Activated T-cell treated with anti-CD3 and anti-CD28 coated beads, Interleukin-2, amount 50 U/mL, for 72 hours (primary cell): ENCODE results near the gene FYN. TPM values are rescaled to one million over a fixed set of nuclear protein-coding genes. Genes with fewer than 3 reads are reported as not detected.

Experiments
- ATAC-seq, 2 donors: fragments of 150-1000 bp; cut with Tn5 transposase; replicated peaks in 1 of 2; 2 replicates each; pipeline ENCODE4 v1.10.0; 2021; ENCODE audit warnings: moderate library complexity in 2 of 2, mild to moderate bottlenecking in 1 of 2
- DNase-seq, 2 donors: peaks; one replicate each; pipeline ENCODE4 v3.0.0; 2021 to 2022; ENCODE audit warnings: mixed read lengths in 1 of 2
- H3K27ac Mint-ChIP-seq: one replicate; pipeline ENCODE4 v1.8.0; 2022; ENCODE audit warnings: mild to moderate bottlenecking, moderate library complexity, mixed read lengths
- H3K27me3 Mint-ChIP-seq: one replicate; pipeline ENCODE4 v1.8.0; 2022; ENCODE audit warnings: low read depth, mixed read lengths
- H3K36me3 Mint-ChIP-seq, 2 donors: one replicate each; pipeline ENCODE4 v1.8.0; 2022; ENCODE audit warnings: mixed read lengths in 2 of 2, mild to moderate bottlenecking in 1 of 2; ENCODE audit not compliant: insufficient read depth in 2 of 2
- H3K4me1 Mint-ChIP-seq: one replicate; pipeline ENCODE4 v1.8.0; 2022; ENCODE audit warnings: low read depth, mixed read lengths
- H3K4me3 Mint-ChIP-seq, 2 donors: one replicate each; pipeline ENCODE4 v1.8.0; 2022; ENCODE audit warnings: mild to moderate bottlenecking in 2 of 2, mixed read lengths in 2 of 2, moderate library complexity in 2 of 2
- H3K9me3 Mint-ChIP-seq, 2 donors: one replicate each; pipeline ENCODE4 v1.8.0; 2022; ENCODE audit warnings: mixed read lengths in 2 of 2
- total RNA-seq, 2 donors: library from RNA; stranded (reverse); gene quantifications; one replicate each; pipeline ENCODE4 v1.2.3, GENCODE V29; 2022

The FYN gene
- total RNA-seq, 2 donors from 2014 or later = 504 to 505 TPM

DNA sequence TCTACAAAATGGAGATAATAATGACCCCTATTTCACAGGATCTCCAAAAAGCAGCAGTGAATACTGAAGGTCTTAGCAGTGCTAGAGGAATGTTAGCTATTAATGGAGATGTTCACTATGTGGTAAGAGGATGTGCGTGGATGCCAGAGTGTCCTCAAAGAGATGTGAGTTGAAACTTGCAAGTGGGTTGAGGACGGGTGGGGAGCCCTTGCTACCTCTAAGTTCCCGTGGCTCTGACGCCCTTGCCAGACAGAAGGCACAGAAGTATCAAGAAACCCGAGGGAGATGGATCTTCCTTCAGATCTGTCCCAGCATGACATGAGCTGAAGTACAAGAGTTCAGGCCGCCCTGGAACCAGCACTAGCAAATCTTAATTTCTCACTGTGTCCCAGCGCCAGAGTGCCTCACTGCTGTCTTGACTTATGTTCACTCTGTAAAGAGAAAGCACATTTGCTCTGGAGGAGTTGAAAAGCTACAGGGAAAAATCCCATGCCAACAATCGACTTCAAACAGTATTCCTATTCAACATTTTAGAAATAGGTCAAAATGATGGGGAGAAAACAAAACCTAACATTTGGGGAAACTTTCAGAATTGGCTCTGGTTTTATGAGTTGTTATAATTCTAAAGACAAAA is 59.5 kb downstream of the FYN start:
- no peaks in the 10 kb centered on the region for H3K9me3 Mint-ChIP-seq
- H3K27ac Mint-ChIP-seq = peak overlapping the region; percentile 99
- ATAC-seq (peak in 1 of 2 donors; percentile 4), DNase-seq (no peak)
- peak overlapping the region; percentile 54 to 65 for H3K4me3 Mint-ChIP-seq
- H3K27me3 Mint-ChIP-seq = no peaks in the 10 kb centered on the region
- peaks cover 5 to 29% of the 10 kb centered on the region in 2 donors for H3K36me3 Mint-ChIP-seq
- H3K4me1 Mint-ChIP-seq = peaks cover 92% of the 10 kb centered on the region

DNA sequence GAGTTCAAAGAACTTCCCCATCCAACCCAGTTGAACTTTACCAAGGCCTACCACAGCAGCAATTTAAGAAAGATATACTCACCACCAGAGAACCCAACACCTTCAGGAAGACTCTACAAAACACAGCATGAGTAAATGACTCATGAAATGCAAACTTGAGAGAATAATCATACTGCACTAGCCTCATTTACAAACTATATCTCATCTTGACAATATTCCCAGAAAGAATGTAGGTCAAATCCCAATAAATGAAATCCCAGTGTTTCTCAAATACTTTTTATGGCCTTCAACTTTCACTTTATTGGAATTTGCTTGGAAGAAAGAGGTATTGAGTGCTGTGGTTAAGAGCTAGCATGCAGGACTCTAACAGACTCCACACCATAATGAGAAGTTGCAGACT is 60.0 kb downstream of the FYN start:
- H3K27me3 Mint-ChIP-seq = no peaks in the 10 kb centered on the region
- DNase-seq = no peak
- peak overlapping the region; percentile 54 to 65 for H3K4me3 Mint-ChIP-seq
- H3K36me3 Mint-ChIP-seq = peaks cover 4 to 28% of the 10 kb centered on the region in 2 donors
- ATAC-seq = peak; percentile 72 to 74
- no peaks in the 10 kb centered on the region for H3K9me3 Mint-ChIP-seq
- peak overlapping the region; percentile 99 for H3K27ac Mint-ChIP-seq
- H3K4me1 Mint-ChIP-seq = peaks cover 92% of the 10 kb centered on the region

DNA sequence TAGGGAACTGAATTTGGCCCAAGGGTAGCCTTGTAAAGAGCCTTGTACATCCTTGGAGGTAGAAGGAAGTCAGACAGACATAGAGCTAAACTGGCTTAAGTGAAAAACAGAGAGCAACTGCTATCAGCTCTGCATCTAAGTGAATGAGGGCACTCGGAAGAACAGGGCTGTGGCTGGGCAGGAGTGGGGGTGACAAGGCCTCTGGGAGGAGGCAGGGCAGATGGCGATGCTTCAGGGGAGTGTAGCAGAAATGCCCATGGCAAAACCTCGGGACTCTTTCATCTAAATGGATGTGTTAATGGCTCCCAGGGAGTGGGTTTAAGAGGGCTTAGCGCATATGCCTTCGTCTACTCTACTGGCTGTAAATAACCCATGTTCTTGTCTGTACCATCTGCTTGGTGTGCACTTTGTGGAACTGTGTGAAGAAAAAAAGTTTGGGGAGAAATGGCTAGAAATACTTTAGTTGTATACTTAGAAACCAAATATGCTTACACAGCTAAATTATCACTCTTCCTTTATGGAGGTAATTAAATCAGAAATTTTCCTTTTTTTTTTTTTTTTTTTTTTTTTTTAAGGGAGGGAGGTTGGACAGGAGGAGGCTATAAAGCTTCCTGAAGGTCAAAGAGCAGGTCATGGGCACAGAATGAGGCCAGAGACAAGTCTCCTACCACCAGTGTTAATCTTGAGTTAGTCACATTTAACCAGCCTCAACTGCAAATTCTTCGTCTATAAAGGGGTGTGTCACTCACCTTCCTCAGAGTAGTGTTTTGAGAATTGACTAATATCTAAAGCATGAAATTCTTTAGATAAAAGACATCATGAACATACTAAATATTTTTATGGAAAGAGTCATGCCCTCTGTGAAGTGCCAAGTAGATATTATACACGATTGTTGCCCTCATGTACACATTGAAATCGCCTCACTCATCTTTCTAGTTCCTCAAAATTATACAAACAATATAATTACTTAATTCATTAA is 60.9 kb downstream of the FYN start:
- ATAC-seq = peak; percentile 41 to 56
- Mint-ChIP-seq H3K4me1 (peaks cover 92% of the 10 kb centered on the region), H3K27ac (peak overlapping the region; percentile 99), H3K4me3 (peak overlapping the region; percentile 83 to 97), H3K36me3 (peaks cover 4 to 26% of the 10 kb centered on the region in 2 donors), H3K27me3 (no peaks in the 10 kb centered on the region), H3K9me3 (no peaks in the 10 kb centered on the region)
- no peak for DNase-seq

DNA sequence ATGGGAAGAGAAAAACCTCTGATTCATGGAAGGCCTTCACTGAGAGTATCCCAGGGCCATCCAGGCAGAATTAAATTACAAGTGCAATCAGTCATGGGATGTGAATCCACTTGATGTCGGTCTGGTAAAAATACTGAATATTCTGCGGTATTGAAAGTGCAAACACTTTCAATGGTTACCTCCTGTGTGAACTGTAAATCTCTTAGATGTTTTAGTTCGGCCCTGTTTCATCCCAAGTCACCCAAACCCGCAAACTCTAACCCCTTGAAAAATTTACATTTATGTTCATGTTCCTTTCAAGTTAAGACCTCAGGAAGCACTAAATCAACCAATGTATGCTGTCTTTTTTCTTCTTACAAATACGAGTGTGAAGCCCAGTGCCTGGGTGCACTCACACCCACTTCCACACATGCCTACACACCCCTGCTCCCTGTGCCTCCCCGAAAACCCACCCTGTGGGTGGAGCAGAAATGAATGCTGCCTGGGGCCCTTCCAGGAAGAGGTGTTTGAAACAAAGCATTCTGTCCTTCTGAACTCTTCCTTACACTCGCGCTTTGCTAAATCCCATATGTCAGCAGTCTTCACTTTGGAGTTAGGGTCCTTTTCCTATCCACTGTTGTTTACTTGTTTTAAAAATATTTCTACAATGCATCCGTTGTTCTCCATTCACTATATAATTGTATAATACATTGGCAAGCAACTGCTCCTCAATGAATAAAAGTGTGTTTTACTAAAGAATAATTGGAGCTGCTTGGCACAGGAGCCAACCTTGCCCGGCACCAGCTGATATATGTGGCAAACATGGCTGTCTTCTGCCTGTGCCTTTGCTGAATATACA is 62.7 kb downstream of the FYN start:
- peak overlapping the region; percentile 99 for H3K27ac Mint-ChIP-seq
- DNase-seq = peak in 1 of 2 donors; percentile 45
- peak in 1 of 2 donors; percentile 17 for ATAC-seq
- H3K36me3 Mint-ChIP-seq = peaks cover 4 to 28% of the 10 kb centered on the region in 2 donors
- H3K9me3 Mint-ChIP-seq = no peaks in the 10 kb centered on the region
- H3K4me1 Mint-ChIP-seq = peaks cover 97% of the 10 kb centered on the region
- H3K4me3 Mint-ChIP-seq = peak overlapping the region; percentile 83 to 97
- H3K27me3 Mint-ChIP-seq = no peaks in the 10 kb centered on the region

DNA sequence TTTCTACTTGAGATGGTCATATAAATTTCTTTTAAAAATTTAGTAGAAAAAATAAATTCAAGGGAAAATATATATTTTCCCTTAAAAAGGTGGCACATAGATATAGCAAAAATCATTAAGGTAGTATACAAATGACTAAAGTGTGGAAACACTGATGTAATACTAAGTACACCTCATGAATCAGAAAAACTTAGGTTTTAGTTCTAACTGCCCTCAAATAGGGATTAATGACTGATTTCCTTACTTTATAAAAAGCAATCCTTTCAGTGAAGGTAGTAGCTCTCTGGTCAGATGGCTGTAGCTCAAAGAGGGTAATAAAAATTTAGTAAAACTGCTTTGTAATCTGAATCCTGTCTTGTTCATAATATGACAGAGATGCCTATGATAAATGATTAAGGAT is 63.5 kb downstream of the FYN start:
- Mint-ChIP-seq H3K27ac (peak overlapping the region; percentile 99), H3K36me3 (peaks cover 5 to 29% of the 10 kb centered on the region in 2 donors), H3K4me3 (peak overlapping the region; percentile 83 to 97), H3K9me3 (no peaks in the 10 kb centered on the region), H3K27me3 (no peaks in the 10 kb centered on the region), H3K4me1 (peaks cover 97% of the 10 kb centered on the region)
- peak in 1 of 2 donors; percentile 15 for ATAC-seq
- DNase-seq = no peak

DNA sequence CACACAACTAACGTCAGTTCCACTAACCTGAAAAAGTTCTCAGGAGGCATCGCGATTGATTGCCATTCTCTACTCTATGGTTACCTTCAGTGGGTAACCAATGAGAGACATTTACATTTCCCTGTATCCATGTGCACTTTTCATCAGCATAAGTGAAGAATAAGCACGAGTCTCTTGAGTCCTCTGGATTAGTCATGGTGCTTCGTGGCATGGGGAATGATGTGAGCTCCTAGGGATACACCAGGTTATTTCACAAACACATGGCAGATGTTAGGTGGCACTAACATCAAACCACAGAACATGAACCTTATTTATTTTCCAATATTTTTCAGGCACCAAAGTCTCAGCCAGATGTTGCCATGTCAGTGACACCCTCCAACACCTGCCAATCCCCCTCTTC is 64.0 kb downstream of the FYN start:
- peak overlapping the region in 1 of 2 donors; percentile 6 for H3K4me3 Mint-ChIP-seq

DNA sequence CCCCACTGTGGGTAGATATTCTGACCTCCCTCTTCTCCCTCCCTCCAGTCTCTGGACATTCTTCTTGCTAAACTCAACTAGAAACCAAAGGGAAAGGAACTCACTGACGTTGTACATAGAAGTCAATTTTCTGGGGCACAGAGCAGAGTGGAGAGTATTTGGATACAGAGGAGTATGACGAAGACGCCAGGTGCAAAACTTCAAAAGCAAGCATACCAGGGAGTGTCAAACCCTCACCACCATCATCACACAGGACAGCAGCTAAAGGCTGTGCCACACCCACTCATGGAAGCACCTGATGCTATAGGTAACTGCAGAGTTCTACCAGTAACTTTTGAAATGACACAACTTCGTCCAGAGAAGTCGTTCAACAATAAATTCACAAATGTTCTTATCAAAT is 64.8 kb downstream of the FYN start:
- DNase-seq = no peak
- H3K36me3 Mint-ChIP-seq = peaks cover 5 to 25% of the 10 kb centered on the region in 2 donors
- no peak for ATAC-seq
- H3K27ac Mint-ChIP-seq = no peak overlapping the region
- no peaks in the 10 kb centered on the region for H3K9me3 Mint-ChIP-seq
- no peaks in the 10 kb centered on the region for H3K27me3 Mint-ChIP-seq
- H3K4me1 Mint-ChIP-seq = peaks cover 100% of the 10 kb centered on the region
- H3K4me3 Mint-ChIP-seq = peak overlapping the region; percentile 24 to 80

More for the DNA sequence above, 64.0 kb downstream of the FYN start:
- Mint-ChIP-seq H3K4me1 (peaks cover 100% of the 10 kb centered on the region), H3K9me3 (no peaks in the 10 kb centered on the region), H3K27ac (peak overlapping the region; percentile 59), H3K27me3 (no peaks in the 10 kb centered on the region), H3K36me3 (peaks cover 5 to 29% of the 10 kb centered on the region in 2 donors)
- DNase-seq = no peak
- no peak for ATAC-seq

DNA sequence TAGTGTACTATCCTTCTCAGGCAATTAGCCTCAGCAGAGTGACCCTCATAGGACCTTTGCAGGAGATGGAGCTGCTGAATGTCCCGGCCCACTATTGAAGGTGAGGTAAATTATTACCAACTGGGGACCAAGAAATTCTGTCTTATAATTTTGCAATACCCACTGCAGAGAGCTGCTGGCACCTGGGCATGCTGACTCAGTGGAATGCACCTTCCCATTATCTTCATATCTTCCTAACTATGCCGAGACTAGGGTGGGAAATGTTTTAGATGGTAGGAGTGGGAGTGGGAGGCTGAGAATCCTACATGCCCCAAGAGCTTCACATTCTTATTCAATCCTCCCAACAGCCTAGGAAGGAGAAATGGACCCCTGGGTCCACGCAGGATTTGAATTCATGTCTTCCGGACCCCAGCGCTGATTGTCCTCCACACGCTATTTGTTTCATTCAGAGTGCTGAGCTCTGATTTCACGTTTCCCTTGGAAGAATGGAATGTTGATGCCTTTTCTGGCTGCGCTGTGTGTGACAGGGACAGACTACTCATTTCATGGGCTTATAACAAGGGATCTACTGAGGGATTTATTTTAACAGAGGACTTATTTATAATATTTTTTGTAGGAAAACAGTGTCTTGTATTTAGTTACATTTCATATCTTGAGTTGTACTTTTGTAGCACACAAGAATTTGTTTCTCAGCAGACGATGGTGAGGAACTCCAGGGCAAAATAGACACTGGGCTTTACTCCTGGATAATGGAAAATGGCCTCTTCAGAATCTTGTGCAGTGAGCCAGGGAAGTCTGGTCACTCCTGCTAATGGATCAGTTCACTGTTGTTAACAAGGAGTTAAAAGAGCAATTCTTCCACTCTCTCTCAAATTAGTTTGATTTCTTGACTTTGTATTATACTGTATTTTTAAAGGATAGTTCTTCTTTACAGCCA is 66.4 kb downstream of the FYN start:
- Mint-ChIP-seq H3K4me1 (peaks cover 100% of the 10 kb centered on the region), H3K27ac (peak overlapping the region; percentile 83), H3K36me3 (peaks cover 2 to 27% of the 10 kb centered on the region in 2 donors), H3K4me3 (peak overlapping the region; percentile 63 to 80), H3K27me3 (no peaks in the 10 kb centered on the region), H3K9me3 (no peaks in the 10 kb centered on the region)
- no peak for DNase-seq
- no peak for ATAC-seq

DNA sequence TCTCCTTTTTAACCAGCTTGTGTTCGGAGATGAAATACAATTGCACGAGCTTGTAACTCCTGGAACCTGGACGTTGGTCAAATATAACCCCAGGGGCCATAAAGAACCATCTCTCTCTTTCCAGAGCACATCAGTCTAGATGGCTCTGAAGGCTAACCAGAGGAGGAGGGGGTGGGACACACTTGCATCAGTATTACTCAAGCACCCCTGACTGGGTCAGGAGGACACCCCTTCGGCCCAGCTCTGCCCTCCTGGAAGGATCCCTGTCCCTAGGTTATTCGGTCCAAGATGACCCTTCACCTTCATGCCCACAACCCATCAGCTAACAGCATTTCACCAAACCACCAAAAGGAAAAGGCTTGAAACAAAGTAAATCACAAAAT is 67.1 kb downstream of the FYN start:
- DNase-seq = no peak
- Mint-ChIP-seq H3K9me3 (no peaks in the 10 kb centered on the region), H3K4me1 (peaks cover 100% of the 10 kb centered on the region), H3K27ac (peak overlapping the region; percentile 83), H3K27me3 (no peaks in the 10 kb centered on the region), H3K36me3 (peaks cover 4 to 26% of the 10 kb centered on the region in 2 donors), H3K4me3 (peak overlapping the region; percentile 63 to 80)
- peak; percentile 5 to 9 for ATAC-seq

DNA sequence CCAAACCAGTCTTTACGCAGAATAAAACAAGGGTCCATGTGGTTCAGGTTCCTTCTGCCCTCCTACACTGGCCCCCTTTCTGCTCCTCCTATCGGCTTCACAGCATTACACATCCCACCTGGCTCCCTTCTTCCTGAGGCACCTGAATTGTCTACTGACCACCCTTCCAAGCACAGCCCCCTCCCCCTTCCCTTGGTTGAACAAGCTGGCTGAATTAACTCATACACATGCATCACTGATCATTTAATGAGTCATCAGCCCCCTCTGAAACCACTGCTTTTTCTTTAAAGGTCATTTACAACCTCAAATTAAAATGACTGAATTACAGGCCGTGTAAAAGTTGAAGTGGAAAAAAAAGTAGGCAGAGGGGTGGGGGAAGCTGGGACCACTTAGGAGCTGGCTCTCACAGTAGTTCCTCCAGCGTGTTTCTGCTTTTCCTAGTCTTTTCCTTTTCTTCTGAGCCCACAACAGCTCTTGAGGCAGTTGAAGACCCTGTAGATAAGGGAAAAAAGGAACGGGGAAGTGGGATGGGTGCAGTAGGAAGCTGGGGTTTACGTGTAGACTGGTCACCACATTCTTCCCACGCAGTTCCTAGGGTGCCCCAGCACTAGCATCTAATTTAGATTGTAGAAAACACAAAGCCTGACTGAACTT is 67.6 kb downstream of the FYN start:
- H3K27ac Mint-ChIP-seq = peak overlapping the region; percentile 83
- ATAC-seq (peak; percentile 51 to 55), DNase-seq (peak; percentile 80 to 85)
- peaks cover 4 to 27% of the 10 kb centered on the region in 2 donors for H3K36me3 Mint-ChIP-seq
- H3K4me3 Mint-ChIP-seq = peak overlapping the region; percentile 63 to 80
- no peaks in the 10 kb centered on the region for H3K27me3 Mint-ChIP-seq
- H3K4me1 Mint-ChIP-seq = peaks cover 100% of the 10 kb centered on the region
- no peaks in the 10 kb centered on the region for H3K9me3 Mint-ChIP-seq

DNA sequence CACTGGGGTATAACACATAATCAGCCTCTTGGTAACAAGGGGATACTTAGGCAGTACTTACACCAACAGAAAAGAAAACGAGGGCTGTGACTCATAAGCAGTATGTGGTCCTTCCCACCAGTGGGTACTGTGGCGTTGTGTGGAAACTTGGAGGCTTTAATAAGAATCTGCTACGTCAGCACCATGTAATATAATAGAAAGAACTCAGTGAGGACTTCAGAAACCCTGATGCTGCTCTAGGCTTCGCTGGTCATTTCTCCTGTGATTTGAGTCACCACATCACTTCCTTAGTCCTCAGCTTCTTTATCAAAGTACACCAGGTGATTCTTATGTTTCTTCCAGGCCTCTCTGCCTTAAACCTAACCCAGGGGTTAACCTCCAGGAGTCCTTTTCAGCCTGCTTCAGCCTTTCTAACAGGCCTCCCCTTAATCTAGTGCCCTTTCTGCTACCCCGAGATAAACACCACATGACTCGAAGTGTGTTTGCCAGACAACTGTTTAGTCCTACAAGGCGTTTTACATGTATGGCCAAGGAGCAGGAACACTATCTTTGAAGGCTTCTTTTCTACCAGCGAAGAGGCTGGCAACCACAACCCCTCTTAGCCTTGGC is 68.5 kb downstream of the FYN start:
- no peaks in the 10 kb centered on the region for H3K9me3 Mint-ChIP-seq
- DNase-seq (peak; percentile 79 to 85), ATAC-seq (peak; percentile 74 to 77)
- no peaks in the 10 kb centered on the region for H3K27me3 Mint-ChIP-seq
- peaks cover 100% of the 10 kb centered on the region for H3K4me1 Mint-ChIP-seq
- H3K27ac Mint-ChIP-seq = peak overlapping the region; percentile 83
- peak overlapping the region; percentile 63 to 80 for H3K4me3 Mint-ChIP-seq
- H3K36me3 Mint-ChIP-seq = peaks cover 4 to 25% of the 10 kb centered on the region in 2 donors
